ENCODE results near the gene KRT86.

The KRT86 gene

GRCh38 chr12:52233462-52234207 is 40.8 kb upstream of the KRT86 start:
- Histone ChIP-seq H3K27me3 (ENCODE audit: low read depth, low read length) (peaks cover 11% of the 10 kb centered on the region), H2AFZ (ENCODE audit: low read depth, low read length) (no peak overlapping the region), H3K36me3 (replicated peaks; ENCODE audit: low read depth, low read length) (no peaks in the 10 kb centered on the region), H3K9ac (ENCODE audit: low read length) (no peak overlapping the region), H3K27ac (ENCODE audit: low read length) (no peak overlapping the region), H3K4me3 (ENCODE audit: low read length) (no peak overlapping the region), H4K20me1 (ENCODE audit: insufficient read depth, low read length) (no peaks in the 10 kb centered on the region), H3K79me2 (ENCODE audit: low read length) (no peaks in the 10 kb centered on the region), H3K4me2 (ENCODE audit: low read length) (no peak overlapping the region), H3K9me3 (ENCODE audit: insufficient read depth, low read length) (no peaks in the 10 kb centered on the region), H3K4me1 (ENCODE audit: low read length) (no peaks in the 10 kb centered on the region)
- TF ChIP-seq CTCF (IDR thresholded peaks at IDR 0.05; ENCODE audit: low read depth, low read length) (no peak), EZH2phosphoT487 (IDR thresholded peaks at IDR 0.05; ENCODE audit: low read depth) (no peak)

GRCh38 chr12:52234223-52234810 is 40.1 kb upstream of the KRT86 start:
- Histone ChIP-seq H4K20me1 (ENCODE audit: insufficient read depth, low read length) (no peaks in the 10 kb centered on the region), H3K4me1 (ENCODE audit: low read length) (no peaks in the 10 kb centered on the region), H3K9me3 (ENCODE audit: insufficient read depth, low read length) (no peaks in the 10 kb centered on the region), H3K4me2 (ENCODE audit: low read length) (no peak overlapping the region), H3K4me3 (ENCODE audit: low read length) (no peak overlapping the region), H2AFZ (ENCODE audit: low read depth, low read length) (no peak overlapping the region), H3K27ac (ENCODE audit: low read length) (no peak overlapping the region), H3K36me3 (replicated peaks; ENCODE audit: low read depth, low read length) (no peaks in the 10 kb centered on the region), H3K27me3 (ENCODE audit: low read depth, low read length) (peaks cover 8% of the 10 kb centered on the region), H3K9ac (ENCODE audit: low read length) (no peak overlapping the region), H3K79me2 (ENCODE audit: low read length) (no peaks in the 10 kb centered on the region)
- TF ChIP-seq EZH2phosphoT487 (IDR thresholded peaks at IDR 0.05; ENCODE audit: low read depth) (no peak), CTCF (IDR thresholded peaks at IDR 0.05; ENCODE audit: low read depth, low read length) (no peak)

GRCh38 chr12:52235001-52235764 is 39.3 kb upstream of the KRT86 start:
- H3K27ac ChIP-seq (ENCODE audit: low read length), result no peak overlapping the region

More at GRCh38 chr12:52235001-52235764, 39.3 kb upstream of the KRT86 start:
- Histone ChIP-seq H3K27me3 (ENCODE audit: low read depth, low read length) (peaks cover 3% of the 10 kb centered on the region), H3K9ac (ENCODE audit: low read length) (no peak overlapping the region), H3K9me3 (ENCODE audit: insufficient read depth, low read length) (no peaks in the 10 kb centered on the region), H3K4me3 (ENCODE audit: low read length) (no peak overlapping the region), H3K79me2 (ENCODE audit: low read length) (no peaks in the 10 kb centered on the region), H3K4me1 (ENCODE audit: low read length) (no peaks in the 10 kb centered on the region), H2AFZ (ENCODE audit: low read depth, low read length) (no peak overlapping the region), H3K36me3 (replicated peaks; ENCODE audit: low read depth, low read length) (no peaks in the 10 kb centered on the region), H4K20me1 (ENCODE audit: insufficient read depth, low read length) (no peaks in the 10 kb centered on the region), H3K4me2 (ENCODE audit: low read length) (no peak overlapping the region)
- TF ChIP-seq EZH2phosphoT487 (IDR thresholded peaks at IDR 0.05; ENCODE audit: low read depth) (no peak), CTCF (IDR thresholded peaks at IDR 0.05; ENCODE audit: low read depth, low read length) (no peak)

All from OCI-LY3 (cell line).